Progenitor cell of endocrine pancreas (in vitro differentiated cells): Measurements from ENCODE around the gene C12orf60. TPM values are rescaled to one million over a fixed set of nuclear protein-coding genes. Genes with fewer than 3 reads are reported as not detected.

ENCODE experiments used
- DNase-seq: peaks from one replicate; pipeline ENCODE4 v3.0.0; 2021; ENCODE audit warnings: low spot score; ENCODE audit not compliant: unreplicated experiment
- H3K27ac Mint-ChIP-seq: 2 replicates; pipeline ENCODE4 v1.8.0; 2021; ENCODE audit warnings: mild to moderate bottlenecking, moderate library complexity, mixed read lengths
- H3K27me3 Mint-ChIP-seq: 2 replicates; pipeline ENCODE4 v1.8.0; 2021; ENCODE audit warnings: mixed read lengths
- H3K36me3 Mint-ChIP-seq: 2 replicates; pipeline ENCODE4 v1.8.0; 2022; ENCODE audit warnings: mixed read lengths; ENCODE audit not compliant: insufficient read depth
- H3K4me1 Mint-ChIP-seq: 2 replicates; pipeline ENCODE4 v1.8.0; 2021; ENCODE audit warnings: low read depth, mixed read lengths
- H3K4me3 Mint-ChIP-seq: 2 replicates; pipeline ENCODE4 v1.8.0; 2021; ENCODE audit warnings: low read depth, mild to moderate bottlenecking, moderate library complexity, mixed read lengths
- H3K9me3 Mint-ChIP-seq: 2 replicates; pipeline ENCODE4 v1.8.0; 2021; ENCODE audit warnings: low read depth, mixed read lengths
- CTCF ChIP-seq: fragments of 200-600 bp; sonication (generic); IDR thresholded peaks from one replicate; pipeline ENCODE4 v1.5.0; 2021; ENCODE audit warnings: antibody characterized with exemption, mild to moderate bottlenecking; ENCODE audit not compliant: unreplicated experiment
- total RNA-seq: library from RNA; stranded (reverse); gene quantifications from 2 replicates; pipeline ENCODE4 v1.2.1, GENCODE V29; 2021

C12orf60 gene
- total RNA-seq, 1 donor from 2014 or later = 2.7 TPM

DNA sequence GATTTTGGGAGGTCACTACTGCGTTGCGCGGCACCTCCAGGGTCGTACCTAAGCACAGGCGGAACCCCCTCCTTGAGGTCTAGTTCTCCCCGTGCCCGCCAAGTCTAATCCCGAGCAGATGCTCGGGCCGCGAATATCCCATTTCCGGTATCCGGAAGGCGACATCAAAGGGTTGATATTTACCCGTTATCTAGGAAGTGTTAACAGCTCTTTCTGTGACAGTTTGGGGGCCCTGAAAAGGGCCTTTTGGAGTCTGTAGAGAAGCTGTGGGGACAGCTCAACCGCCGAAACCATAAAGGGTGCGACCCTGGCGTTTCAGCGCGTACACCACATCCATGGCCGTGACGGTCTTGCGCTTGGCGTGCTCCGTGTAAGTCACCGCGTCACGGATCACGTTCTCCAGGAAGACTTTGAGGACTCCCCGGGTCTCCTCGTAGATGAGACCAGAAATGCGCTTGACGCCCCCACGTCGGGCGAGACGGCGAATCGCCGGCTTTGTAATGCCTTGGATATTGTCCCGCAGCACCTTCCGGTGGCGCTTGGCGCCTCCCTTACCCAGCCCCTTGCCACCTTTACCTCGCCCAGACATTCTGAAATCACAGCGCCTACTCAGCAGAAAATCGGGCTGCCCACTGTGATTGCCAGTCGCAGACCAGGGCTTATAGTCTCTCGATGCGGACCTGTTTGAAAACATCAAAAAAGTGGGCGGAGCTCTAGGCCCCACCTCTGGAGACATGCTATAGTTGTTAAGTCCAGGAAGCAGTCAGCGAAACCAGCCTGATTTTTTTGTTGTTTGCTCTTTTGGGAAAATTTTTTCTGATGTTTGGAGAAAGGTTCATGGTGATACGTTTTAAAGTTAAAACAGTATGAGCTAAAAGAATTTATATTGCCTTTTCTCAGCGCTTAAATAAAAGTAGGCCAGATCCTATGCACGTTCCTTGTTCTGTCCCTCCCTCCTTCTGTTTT, 32.7 kb upstream of the C12orf60 start:
- H3K27me3 Mint-ChIP-seq = no peaks in the 10 kb centered on the region
- TF ChIP-seq CTCF = no peak
- H3K4me1 Mint-ChIP-seq = peaks cover 31% of the 10 kb centered on the region
- peak; percentile 93 for DNase-seq
- H3K36me3 Mint-ChIP-seq = peaks cover 21% of the 10 kb centered on the region
- peak overlapping the region; percentile 98 for H3K27ac Mint-ChIP-seq
- H3K4me3 Mint-ChIP-seq = peak overlapping the region; percentile 96
- peaks cover 12% of the 10 kb centered on the region for H3K9me3 Mint-ChIP-seq

DNA sequence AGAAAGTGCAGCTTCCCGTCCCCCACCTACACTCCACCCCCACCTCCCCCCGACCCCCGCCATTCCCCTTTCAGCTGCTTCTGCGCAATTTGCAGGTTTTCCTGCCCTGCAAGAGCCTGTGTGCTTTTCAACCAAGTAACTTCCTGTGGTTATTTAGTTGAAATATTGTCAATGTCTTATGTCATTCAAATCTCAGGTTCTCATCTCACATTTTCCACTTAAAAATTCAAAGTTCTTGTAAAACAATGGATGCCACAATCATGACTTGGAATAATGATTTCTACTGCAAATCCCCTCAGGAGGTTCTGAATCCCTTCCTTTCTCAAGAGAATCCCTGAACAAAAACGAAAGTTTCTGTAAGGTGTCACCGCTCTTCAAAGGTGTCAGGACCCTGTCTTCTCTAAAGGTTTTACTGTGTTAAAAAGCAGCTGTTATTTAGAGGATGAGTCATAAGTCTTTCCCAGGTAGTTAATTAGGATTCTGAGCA, 31.8 kb upstream of the C12orf60 start:
- Mint-ChIP-seq H3K36me3 (peaks cover 15% of the 10 kb centered on the region), H3K27ac (peak overlapping the region; percentile 96), H3K4me3 (peak overlapping the region; percentile 96), H3K9me3 (peaks cover 6% of the 10 kb centered on the region), H3K4me1 (peaks cover 41% of the 10 kb centered on the region), H3K27me3 (no peaks in the 10 kb centered on the region)
- TF ChIP-seq CTCF = no peak
- DNase-seq = no peak

DNA sequence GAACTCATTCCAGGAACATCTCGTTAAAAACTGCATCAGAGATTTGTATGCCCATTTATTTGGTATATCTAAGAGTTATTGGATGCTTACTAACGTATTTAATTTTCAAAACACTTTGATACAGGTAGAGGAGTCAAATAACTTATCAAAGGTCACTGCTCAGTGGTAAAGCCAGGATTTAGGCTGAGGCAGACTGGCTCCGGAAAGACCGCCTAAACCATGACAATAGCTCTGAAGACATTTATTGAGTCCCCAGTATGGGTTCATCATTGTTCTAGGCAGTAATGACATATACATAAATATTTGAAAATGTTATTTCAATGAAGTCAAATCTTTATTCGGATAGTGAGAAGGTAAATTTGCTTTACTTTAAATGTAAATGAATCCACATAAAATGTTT, 30.5 kb upstream of the C12orf60 start:
- Mint-ChIP-seq H3K27me3 (no peaks in the 10 kb centered on the region), H3K9me3 (no peaks in the 10 kb centered on the region), H3K4me1 (peaks cover 51% of the 10 kb centered on the region), H3K4me3 (peak overlapping the region; percentile 97), H3K36me3 (peaks cover 3% of the 10 kb centered on the region), H3K27ac (peak overlapping the region; percentile 47)
- TF ChIP-seq CTCF = no peak
- DNase-seq = no peak

DNA sequence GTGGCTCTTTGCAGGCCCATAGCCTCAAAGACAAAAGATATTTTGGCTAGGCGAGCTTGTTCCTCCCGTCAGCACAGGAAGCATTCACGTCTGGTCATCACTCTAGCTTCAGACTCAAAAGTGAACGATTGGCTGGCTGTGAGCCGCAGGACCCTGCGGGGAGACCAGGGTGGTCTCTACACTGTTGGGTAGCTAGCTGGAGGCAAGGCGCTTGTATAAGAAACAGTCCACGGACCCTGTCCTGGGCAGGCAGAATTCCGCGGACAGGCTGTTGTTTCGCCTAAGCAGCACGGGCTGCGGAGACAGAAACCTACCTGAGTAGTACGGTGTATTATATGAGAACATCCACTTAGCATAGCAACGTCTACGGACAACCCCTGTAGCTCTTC, 29.8 kb upstream of the C12orf60 start:
- H3K36me3 Mint-ChIP-seq = peaks cover 2% of the 10 kb centered on the region
- H3K27me3 Mint-ChIP-seq = no peaks in the 10 kb centered on the region
- DNase-seq = peak; percentile 38
- peaks cover 54% of the 10 kb centered on the region for H3K4me1 Mint-ChIP-seq
- peak overlapping the region; percentile 98 for H3K27ac Mint-ChIP-seq
- peak overlapping the region; percentile 97 for H3K4me3 Mint-ChIP-seq
- no peaks in the 10 kb centered on the region for H3K9me3 Mint-ChIP-seq
- no peak for TF ChIP-seq CTCF

DNA sequence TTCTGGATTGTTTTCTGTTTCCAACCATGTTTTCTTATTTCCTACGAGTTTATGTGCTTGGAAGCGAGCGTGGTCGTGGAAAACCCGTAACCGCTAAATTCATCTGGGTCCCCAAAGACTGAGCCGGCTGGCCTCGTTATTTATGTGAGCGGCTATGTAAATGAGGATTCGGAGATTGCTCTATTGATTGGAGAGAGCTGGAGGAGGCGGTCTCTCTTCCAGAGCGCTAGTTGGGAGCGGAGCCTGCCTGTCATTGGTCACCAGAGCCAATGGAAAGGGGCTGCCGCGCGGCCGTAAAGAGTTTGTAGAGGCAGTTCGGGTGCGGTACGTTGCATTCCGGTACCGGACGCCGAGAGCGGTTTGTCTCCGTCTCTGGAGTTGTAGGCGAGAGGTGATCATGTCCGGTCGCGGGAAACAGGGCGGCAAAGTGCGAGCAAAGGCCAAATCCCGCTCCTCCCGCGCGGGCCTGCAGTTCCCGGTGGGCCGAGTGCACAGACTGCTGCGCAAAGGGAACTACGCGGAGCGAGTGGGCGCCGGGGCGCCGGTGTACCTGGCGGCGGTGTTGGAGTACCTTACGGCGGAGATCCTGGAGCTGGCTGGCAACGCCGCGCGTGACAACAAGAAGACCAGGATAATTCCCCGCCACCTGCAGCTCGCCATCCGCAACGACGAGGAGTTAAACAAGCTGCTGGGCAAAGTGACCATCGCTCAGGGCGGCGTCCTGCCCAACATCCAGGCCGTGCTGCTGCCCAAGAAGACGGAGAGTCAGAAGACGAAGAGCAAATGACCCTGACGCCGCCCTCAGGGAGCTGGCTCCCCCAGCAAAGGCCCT, 29.2 kb upstream of the C12orf60 start:
- peak overlapping the region; percentile 97 for H3K4me3 Mint-ChIP-seq
- no peak for TF ChIP-seq CTCF
- DNase-seq = peak; percentile 89
- no peaks in the 10 kb centered on the region for H3K27me3 Mint-ChIP-seq
- peak overlapping the region; percentile 98 for H3K27ac Mint-ChIP-seq
- peaks cover 1% of the 10 kb centered on the region for H3K36me3 Mint-ChIP-seq
- H3K4me1 Mint-ChIP-seq = peaks cover 49% of the 10 kb centered on the region
- H3K9me3 Mint-ChIP-seq = no peaks in the 10 kb centered on the region
